ENCODE results near the gene MAPT.
"Not testable (repeated sequence)": the region's sequence is repeated elsewhere in the genome, so short reads cannot be mapped to it uniquely, and the experiment has no call there.

MAPT gene

DNA sequence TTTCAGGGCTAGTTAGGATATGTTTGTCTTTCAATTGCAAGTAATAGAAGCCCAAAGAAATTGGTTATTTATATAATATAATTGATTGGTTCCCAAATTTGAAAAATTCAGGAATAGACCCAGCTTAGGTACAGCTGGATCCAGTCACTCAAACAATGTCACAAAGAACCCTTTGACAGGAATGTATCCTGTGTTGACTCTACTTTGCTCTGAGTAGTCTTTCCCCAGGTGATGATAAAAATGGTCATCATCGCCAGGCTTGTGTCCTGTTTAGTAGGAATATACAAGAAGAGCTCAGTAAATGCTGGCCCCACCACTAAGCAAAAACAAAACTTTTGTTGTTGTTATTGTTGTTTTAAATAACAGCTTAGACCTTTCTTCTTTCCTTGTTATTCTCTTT is 35.0 kb downstream of the MAPT start:
- no peak for DNase-seq (ENCODE audit: low read depth)

DNA sequence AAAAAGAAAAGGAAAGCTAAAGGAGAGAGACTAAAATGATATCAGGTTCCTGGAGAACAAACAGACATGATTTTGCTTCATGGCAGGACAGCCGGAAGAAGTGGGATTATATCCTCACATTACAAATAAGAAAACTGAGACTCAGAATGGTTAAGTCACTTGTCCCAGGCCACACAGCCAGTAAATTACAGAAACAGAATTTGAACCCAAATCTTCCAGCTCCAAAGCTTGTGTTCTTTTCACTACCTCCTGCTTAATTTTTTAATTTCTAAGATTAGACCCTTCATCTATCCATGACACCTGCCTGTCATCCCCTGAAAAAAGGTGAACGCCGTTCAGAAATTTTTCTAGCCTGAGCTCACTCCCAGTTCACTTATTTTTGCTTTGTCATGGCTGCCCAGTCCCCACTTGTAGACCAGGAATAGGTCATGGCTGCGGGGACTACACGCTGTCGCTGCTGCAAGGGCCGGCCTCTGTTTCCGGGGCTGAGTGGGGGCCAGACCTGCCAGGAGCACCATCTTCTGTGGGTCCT is 36.1 kb downstream of the MAPT start:
- DNase-seq (ENCODE audit: low read depth), result no peak

DNA sequence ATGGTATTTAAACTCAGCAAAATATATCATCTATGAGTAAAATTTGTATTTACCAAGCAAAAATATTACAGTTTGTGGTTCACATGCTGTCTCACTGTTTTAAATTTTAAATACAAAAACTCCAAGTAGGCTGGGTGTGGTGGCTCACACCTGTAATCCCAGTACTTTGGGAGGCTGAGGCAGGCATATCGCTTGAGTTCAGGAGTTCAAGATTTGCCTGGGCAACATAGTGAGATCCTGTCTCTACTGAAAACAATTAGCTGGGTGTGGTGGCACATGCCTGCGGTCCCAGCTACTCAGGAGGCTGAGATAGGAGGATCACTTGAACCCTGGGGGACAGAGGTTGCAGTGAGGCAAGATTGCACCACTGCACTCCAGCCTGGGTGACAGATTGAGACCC is 37.3 kb downstream of the MAPT start:
- no peak for DNase-seq (ENCODE audit: low read depth)

DNA sequence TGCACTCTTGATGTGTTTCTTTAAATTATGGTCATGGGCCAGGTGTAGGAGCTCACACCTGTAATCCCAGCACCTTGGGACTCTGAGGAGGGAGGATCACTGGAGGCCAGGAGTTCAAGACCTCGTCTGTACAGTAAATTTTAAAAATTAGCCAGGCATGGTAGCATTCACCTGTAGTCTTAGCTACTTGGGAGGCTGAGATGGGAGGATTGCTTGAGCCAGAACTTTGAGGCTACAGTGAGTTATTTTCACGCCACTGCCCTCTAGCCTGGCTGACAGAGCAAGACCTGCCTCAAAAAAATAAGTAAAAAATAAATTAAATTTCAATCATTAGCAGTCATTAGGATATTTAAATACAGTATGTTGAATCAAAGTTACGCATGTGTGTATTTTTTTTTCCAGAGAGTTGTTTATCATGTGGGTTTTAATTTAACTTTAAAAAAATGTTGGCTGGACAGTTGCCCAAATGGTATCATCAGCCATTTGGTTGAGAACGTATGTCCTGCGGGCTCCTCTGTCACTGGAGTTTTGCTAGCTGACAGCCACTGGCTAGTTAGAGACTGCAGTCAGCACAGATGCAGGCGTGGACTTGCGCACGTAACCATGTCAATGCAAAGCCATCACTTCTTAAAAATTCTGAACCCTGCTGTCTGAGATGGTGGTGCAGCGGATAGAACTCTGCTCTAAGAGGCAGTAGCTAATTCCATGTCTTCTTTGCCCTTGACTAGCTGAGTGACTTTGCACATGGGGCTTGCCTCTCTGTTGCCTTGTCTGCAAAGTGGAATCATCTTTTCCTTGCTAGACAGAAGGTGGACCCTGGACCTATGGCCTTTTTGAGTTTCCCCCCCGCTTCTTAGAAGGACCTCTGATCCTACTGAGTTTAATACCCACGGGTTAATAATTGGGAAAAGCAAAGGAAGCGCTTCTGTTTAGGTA is 40.0 kb downstream of the MAPT start:
- DNase-seq (ENCODE audit: low read depth), result no peak

DNA sequence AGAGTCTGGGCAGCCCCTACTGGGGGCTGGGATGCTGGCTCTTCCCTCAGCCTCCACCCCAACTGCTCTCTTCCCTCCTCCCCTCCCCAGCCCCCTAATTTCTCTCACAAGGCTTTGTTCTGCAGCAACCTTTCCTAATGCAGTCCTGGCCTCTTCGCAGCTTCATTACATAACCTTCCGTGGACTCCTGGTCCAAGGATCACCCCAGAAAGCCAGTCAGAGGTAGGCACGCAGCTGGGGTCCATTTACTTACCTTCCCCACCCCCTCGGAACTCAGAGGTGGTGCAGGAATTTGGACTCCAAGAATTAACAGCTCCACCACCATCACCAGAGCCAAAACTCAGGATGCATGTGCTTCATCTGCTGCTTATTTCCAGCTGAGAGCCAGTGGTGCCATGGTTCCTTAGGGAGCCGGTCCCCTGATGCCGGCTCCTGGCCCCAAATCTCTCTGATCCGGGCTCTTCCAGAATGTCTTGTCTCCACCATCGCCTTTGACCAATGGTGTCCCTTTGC is 40.9 kb downstream of the MAPT start:
- DNase-seq (ENCODE audit: low read depth), result no peak

DNA sequence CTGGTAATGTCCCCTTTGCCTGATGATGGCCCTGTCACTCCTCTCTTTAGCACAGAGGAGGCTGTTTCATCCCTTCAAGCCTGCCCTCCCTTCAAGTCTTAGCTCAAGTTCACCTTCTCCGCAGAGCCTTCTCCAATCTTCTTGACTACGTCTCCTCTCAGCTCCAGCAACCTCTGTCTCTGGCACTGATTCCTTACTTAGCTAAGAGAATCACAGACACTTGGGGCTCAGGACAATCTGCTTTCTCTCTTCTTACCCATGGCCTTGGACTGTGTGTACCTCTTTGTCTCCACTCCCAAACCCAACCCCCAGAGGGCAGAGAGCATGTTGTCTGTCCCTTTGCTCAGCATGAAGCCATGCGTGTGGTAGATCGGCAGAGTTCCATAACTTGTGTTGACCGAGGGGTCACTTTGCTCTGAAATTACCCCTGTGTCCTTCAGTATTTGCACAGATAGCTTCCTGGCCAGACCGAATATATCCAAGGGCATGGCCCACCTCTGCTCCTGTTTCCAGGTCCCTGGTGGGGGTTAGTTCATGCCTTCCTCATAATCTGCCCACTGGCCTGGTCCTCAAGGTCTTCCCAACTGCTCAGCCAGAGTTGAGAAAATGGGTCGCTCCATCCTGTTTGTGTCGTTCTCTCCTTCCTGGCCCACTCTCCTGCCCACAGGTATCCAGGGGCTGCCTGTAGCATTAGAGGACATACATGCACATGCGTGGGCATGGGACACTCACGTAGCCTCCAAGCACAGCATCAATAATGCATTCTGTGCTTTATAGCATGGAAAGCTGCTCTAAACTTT is 41.6 kb downstream of the MAPT start:
- DNase-seq (ENCODE audit: low read depth), result no peak

DNA sequence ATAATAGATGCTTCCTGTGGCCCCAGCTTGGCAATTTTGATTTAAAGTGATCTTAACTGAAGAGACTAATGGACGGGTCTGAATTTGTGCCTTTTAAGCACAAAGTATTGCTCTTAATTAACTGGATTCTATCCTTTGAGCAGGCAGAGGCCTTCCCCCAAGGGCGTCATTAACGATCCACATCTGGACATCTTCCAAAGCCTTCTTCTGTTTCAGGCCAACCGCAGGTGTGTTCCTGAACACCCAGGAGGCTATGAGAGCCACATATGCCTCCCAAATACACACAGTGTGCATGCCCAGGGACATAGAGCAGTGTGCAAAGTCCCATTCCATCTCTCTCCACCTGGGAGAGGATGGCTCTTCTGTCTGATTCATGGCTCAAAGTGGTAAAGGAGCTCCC is 42.3 kb downstream of the MAPT start:
- DNase-seq (ENCODE audit: low read depth), result no peak

DNA sequence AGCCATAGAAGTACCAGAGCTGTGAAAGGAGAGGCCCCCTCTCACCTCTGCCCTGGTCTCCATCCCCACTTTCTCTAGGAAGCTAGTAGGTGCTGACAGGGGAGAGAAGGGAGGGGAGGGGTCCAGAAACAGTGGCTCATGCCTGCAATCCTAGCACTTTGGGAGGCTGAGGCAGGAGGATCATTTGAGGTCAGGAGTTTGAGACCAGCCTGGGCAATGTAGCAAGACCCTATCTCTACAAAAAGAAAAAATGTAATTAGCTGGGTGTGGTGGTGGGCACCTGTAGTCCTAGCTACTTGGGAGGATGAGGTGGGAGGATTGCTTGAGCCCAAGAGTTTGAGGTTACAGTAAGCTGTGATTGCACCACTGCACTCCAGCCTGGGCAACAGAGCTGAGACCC is 42.8 kb downstream of the MAPT start:
- not testable (repeated sequence) for DNase-seq (ENCODE audit: low read depth)

DNA sequence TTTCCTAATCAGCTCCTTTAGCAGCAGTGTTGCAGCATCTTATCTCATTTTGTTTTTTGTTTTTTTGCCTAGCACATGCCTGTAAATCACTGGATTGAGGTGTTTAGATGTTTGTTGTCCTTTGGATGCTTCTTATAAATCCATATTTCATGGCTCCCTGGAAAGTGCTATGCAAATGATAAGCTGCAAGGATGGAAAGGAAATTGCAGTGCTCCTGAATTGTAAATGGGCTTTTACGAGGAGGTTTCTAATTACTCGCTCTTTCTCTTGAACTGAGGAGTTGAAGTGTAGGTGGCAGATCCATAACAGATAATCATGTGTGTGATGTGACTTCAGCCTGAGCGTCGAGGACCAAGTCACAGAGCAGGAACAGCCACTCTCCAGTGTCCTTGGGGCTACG is 45.0 kb downstream of the MAPT start:
- no peak for DNase-seq (ENCODE audit: low read depth)

DNA sequence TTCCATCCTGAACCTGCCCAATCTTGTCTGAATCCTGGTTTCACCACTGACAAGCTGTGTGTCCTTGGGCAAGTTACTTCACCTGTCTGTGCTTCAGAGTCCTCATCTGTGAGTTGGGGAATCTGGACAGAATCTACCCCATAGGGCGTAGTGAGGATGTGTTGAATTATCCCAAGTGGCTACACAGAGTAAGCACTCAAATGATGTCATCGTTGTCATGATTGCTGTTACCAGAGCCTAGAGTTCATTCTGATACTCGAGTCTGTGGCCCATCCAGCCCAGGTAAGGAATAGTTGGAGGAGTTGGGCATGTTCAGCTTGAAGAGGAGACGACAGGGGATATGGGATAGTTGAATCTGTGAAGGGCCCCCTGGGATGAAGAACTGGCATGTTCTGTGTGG is 45.9 kb downstream of the MAPT start:
- DNase-seq (ENCODE audit: low read depth), result no peak

DNA sequence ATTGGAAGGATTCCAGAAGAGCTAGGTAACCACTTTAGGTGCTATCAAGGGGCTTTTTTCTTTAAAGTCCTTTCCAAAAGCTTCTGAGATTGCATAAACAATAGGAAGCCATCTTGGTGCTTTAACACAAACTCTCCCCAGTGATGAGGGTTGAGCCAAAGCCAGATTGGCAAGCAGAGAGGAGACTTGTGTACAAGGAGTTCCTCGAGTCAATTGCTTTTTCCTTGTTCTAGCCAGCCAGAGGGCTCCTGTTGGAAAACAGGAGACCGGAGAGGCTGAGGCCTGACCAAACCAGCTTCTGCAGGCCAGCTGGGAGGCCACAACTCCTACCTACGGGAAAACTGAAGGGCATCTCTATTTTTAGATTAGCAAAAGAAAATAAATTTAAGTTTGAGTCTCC is 46.5 kb downstream of the MAPT start:
- DNase-seq (ENCODE audit: low read depth), result no peak

DNA sequence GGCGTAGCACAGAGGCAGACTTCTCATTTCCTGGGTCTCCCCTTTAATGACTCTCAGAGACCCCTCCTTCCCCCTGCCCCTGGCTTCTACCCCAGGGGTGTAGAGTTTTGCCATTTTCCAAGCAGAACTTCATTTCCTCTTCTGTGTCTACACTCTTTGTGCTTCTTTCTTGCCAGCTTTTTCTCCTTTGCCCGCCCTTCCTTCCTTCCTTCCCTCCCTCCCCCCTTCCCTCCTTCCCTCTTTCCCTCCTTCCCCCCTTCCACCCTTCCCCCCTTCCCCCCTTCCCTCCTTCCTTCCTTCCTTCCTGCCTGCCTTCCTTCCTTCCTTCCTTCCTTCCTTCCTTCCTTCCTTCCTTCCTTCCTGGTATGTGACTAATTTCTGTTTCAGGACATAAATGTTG is 47.0 kb downstream of the MAPT start:
- no peak for DNase-seq (ENCODE audit: low read depth)

DNA sequence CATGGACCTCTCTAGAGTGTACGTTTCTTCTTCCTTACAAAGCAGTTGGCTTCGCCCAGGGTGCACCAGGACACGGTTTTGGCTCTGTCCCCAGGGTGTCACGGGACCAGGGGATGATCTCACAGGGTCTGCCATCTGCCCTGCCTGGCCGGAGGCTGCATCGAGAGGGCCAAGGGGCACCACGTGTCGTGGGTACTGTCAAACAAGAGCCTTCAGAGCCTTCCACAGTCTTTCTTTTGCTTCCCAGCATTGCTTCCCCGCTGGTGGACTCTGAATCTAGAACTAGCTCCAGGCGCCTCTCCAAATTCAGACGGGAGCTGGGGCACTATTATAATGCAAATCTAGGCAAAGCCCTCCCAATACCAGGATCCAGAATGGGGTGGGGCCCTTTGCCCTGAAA is 47.9 kb downstream of the MAPT start:
- peak; percentile 6 for DNase-seq (ENCODE audit: low read depth)

DNA sequence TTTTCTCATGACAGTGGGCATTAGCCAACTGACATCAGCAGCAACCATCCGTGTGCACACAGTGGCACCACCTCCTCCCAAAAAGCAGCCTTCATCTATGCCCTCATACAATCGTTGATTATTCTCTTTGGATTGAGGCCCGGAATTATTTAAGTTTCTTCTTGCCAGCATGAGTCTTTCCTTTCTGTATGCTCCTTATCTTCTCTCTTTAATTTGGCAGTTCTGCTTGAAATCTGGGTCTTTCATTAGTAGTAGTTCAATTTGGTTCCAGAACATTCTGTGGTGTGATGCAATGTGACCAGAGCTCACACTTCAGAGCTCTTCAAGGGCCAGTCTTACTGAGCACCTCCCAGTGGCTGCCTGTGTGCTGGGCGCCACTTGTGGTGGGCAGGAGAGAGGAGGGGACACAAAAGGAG is 52.5 kb downstream of the MAPT start:
- no peak for DNase-seq (ENCODE audit: low read depth)

DNA sequence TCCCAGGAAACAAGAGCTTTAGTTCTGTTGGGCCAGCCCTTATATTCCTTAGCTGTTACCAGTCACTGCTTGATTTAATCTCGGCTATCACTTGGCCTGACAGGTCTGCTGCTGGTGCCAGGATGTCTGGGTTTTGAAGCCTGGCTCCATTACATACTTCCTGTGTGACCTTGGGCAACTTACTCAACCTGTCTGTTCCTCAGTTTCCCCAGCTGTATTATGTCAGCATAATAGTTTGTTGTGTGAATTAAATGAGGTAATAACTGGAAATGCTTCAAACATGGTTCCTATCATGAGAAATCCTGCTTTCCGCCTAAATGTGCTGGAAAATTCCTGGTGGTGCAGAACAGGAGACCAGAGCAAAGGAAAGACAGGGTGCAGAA is 54.1 kb downstream of the MAPT start:
- no peak for DNase-seq (ENCODE audit: low read depth)

DNA sequence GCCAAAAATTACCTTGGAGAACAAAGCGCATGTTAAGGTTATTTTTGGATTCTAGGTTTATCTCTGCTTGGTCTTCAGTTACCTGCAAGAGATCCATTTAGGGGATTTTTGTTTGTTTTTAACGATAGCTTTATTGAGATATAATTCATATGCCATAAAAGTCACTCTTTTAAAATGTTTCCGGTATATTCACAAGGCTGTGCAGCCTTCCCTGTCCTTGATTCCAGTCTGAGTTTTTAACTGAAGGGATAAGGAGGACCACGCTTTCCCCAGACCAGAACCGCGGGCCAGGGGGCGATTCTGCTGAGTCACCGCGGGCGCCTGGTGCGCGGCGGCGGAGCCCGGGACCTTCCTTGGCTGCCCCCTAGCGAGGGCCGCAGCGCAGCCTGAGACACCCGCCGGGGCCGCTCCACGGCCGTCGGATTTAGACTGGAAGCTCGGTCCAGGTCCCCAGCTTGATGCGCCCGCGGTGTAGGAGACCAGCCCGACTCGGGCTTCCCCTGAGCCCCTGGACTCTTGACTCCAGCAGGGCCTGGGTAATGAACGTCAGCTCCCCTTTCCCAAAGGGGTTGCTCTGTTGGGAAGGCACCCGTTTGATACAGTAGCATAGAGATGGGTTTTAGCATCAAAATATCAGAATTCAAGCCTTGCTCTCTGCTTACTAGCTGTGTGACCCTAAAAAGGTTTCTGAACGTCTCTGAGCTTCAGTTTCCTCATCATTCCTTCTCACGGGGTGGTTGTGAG is 54.7 kb downstream of the MAPT start:
- DNase-seq (ENCODE audit: low read depth), result peak; percentile 22

DNA sequence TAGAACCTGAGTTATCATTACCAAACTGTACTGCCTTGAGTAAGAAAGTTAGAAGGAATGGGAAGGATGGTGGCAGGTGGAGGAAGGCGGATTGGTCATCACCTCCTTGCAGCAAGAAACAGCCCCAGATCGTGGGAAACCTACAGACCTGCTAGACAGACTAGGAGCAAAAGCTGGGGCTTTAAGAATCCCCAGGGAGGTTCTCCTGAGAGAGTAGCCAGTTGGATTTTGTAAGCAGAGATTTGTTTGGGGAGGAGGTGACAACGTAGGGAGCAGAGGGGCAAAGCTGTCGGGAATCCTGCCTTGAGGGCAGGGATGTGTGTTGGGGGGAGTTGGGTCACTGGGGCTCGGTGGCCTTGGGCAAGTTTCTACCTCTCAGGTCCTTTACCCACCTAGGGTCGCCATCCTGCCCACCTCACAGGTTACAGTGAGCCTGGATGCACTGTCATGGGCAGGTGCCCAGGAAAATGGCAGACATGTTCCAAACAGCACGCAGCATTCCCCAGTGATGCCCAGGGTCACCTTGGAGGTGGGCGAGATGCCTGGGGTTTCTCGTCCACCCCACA is 55.5 kb downstream of the MAPT start:
- DNase-seq (ENCODE audit: low read depth), result no peak

DNA sequence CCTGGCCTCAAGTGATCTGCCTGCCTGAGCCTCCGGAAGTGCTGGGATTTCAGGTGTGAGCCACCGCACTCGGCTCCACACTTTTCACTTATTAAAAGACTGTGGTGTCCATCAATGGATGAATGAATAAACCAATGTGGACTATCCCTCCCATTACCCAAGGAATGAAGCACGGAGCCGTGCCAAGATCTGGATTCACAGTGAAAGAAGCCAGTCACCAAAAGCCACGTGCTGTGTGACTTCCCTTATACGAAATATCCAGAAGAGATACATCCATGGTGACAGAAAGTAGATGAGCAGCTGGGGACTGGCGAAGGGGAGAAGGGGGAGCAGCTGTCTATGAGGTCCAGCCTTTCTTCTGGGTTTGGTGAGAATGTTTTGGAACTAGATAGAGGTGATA is 56.5 kb downstream of the MAPT start:
- DNase-seq (ENCODE audit: low read depth), result no peak

DNA sequence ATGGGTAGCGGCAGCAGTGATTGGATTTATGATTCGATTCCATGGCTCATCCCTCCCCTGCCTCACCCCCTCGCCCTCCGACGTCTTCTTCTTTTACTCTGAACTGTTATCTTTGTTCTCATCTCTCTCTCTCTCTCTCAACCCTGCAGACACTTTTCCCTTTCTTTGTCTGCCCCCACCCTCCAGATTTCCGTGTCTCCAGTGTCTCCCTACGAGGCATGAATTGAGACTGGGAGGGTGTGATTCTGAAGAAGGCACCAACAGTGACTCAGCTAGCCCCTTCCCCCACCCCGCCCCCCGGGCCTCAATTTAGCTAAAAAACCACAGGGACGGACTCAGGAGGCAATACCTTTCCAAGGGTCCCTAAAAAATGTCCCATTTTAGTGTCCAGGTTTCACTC is 57.0 kb downstream of the MAPT start:
- no peak for DNase-seq (ENCODE audit: low read depth)

DNA sequence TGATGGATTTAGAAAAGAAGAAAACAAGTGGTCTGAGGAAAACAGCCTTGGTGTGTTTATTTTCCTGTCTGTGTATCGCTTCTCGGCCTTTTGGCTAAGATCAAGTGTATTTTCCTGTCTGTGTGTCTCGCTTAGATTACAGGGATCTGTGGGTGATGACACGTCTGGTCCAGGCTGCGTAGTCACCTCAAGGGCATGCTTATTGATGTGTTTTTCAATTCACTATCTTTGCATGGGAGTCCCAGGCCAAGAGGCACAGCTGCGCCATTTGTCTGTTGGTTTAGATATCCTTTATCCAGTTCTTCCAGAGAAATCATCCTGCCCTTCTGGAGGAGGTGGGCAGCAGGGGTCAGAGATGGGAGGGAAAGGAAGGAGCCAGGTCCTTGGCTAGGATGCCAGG is 57.6 kb downstream of the MAPT start:
- DNase-seq (ENCODE audit: low read depth), result no peak

DNA sequence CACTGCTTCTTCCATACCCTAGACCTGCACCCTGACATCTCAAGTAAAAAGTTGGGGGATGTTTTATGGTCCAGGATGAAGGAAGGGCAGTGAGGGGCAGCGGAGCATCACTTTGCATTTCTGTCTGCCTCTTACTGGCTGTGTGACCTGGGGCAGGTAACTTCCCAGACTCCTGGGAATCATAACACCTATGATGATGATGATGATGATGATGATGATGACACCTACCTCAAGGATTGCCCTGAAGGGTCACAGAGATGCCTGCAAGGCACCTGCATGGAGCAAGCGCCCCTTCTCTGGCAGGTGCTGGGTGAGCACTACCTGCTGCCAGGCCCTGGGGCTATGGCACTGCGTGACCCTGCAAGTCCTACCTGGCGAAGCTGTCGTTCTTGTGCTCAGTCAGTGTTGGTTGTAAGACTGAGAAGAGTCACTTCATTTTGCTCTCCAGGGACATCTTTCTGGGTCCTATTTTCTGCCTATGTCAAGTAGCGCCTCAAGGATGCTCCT is 58.5 kb downstream of the MAPT start:
- no peak for DNase-seq (ENCODE audit: low read depth)

DNA sequence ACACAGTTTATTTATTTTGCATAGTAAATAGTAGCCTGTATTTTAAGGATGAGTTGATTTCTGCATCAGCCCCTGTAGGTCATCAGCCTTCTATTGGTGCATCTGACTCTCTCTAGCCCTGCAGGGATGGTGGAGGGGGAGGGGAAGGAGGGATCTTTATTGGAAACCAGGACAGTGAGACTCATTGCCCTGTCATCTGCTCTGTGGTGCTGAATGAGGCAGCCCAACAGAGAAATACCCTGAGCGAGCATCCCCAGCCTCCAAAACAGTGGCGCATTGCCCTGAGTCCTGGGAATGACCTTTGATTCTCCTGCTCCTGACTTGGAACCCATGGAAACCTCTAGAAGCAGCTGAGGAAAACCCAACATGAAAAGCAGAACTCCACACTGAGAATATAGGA is 59.2 kb downstream of the MAPT start:
- no peak for DNase-seq (ENCODE audit: low read depth)
